HG03095 (cell line): ENCODE data around the gene S100A9.

Experiments
- ATAC-seq: cut with Tn5 transposase; IDR thresholded peaks from one replicate; pipeline ENCODE4 v1.9.1; 2021; ENCODE audit warnings: moderate library complexity; ENCODE audit not compliant: unreplicated experiment

Gene S100A9

DNA sequence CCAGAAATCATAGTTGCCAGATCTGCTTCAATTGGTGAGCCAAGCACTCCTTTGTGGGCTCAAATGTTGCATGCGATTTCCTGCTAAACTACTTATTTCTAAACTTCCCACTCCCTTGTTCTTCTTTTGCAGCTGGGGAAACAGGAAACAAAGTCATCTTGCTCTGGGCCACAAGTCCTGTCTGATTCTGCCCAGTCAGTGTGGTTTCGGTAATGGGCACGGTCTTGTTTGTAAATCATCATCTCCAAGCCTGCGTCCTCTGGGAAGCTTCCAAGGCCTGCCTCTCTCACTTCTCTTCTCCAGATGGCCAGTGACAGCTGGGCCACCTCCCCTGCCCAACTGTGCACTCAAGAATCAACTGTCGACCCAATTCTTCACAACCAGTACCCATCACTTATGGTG, 28.8 kb downstream of the S100A9 start:
- ATAC-seq: no peak

DNA sequence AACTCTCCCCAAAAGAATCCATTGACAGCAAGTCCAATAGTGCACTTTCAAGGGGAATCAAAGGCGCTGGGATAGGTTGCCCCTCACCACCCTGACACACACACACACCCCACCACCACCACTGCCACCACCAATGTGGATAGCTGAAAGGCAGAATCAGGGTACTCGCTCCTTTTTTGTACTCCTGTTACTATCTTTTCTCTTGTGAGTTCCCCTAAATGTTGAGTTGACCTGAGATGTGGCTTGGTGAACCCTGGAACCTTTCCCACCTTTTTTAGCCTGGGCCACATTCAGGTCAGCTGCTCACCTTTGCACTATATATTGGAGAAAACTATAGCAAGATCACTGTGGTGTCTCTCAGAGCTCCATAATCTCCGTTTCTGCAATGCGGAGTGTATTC, 29.3 kb downstream of the S100A9 start:
- ATAC-seq: no peak

DNA sequence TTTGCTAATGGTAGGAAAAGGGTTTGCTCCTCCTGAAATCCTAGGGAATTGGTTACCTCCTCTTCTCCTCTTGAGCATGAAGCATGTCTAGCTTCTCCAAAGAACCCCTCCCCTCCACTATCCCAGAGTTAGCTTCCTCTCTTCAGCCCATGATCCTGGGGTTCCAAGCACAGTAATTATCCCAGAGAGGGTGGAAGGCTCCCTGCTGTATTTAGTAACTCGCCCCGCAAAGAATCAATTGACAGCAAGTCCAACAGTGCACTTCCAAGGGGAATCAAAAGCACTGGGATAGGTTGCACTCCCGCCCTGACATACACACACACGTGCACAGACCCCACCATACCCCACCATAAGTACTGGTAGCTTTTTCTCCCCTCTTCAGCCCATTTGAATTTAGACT, 30.1 kb downstream of the S100A9 start:
- no peak for ATAC-seq

DNA sequence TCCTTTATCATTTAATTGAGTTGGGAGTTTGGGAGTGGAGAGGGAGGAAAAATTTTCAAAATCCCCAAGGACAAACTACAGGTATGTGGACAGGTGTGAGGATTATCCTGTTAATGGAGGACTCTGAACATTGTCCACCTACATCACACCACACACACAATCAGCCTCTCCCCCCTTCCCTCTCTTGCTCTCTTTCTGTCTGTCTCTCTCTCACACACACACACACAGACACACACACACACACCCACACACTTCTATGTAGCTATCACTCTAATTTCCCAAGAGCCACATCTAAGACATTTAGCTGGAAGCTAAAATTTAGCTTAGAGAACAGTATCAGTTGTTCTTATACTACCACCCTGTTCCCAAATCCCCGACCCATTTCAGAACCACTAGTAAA, 31.7 kb downstream of the S100A9 start:
- no peak for ATAC-seq

DNA sequence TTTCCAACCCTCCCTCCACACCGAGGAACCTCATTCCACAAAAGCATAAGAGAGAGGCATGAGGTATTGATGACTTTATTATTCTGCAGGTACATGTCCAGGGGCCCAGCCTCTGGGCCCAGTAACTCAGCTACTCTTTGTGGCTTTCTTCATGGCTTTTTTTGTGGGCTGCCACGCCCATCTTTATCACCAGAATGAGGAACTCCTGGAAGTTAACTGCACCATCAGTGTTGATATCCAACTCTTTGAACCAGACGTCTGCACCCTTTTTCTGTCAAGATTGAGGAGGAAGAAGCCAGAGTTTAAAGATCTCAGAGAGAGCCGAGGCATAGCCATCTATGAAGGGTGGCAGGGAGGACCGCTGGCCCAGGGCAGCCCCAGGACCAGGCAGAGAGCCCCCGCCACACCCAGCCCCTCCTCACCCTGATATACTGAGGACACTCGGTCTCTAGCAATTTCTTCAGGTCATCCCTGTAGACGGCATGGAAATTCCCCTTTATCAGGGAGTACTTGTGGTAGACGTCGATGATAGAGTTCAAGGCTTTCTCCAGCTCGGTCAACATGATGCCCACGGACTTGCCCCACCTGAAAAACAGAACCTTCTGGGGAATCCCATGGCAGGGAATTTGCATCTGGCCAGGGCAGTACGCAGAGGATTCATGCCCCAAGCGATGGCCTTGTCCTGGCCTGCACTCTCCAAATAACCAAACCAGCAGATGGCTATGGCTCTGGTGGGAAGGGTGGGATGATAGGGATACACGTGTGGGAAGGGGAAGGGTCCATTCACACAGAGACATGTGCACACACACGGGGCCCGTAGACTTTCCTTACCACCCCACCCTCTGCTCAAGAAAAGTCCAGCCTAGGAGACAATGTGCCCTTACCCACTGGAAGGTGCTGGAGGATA, 32.6 kb downstream of the S100A9 start:
- no peak for ATAC-seq

- no peak for ATAC-seq
These were observed 33.5 kb downstream of the S100A9 start, which contains the start of gene S100A8 for GRCh38 chr1:153390938-153391710. Gene S100A8 (minus strand): TSS chr1:153391073. CDS start chr1:153390535, 538 bp downstream.

DNA sequence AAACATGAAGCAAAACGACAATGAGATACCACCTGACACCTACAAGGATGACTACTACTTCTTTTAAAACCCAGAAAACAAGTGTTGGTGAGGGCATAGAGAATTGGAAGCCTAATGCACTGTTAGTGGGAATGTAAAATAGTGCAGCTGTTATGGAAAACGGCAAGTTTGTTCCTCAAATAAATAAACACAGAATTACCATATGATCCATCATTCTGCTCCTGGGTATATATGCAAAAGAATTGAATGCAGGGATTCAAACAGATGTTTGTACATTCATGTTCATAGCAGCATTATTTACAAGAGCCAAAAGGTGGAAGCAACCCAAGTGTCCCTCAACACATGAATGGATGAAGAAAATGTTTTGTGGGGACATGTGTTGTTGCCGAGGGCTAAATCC, 34.6 kb downstream of the S100A9 start:
- no peak for ATAC-seq

DNA sequence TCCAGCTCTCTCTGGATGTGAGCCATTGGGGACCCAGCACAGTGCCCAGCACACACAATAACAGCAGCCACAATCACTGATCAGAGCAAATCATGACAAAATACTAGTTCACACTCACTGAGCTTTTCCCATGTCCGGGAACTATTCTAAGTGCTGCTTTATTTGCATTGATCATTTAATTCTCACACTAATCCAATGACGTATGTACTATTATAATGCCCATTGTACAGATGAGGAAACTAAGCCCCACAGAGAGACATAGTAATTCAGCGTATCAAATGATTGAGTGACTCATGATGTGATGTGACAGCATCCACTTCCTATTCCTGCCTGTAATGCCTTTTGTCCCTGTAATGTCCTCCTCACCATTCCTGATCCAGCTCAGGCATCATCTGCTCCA, 35.2 kb downstream of the S100A9 start:
- ATAC-seq: no peak

DNA sequence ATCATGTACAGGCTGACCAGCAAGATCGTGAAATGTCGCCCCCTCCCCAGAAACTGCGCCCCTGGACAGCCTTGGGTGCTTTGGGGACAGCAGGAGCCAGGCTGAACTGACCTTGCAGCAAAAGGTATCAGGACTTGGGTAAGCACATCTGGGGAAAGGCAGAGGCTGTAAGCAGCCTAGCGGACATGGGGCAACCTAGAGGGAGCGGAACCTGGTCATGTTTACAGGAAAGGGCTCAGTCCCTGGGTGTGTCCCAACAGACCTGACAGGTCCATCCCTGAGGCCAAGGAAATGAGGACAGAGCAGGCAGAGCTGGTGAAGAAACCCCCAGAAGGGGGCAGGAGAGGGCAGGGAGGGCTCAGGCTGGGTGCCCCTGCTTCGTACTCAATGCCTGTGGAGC, 36.3 kb downstream of the S100A9 start:
- no peak for ATAC-seq

- ATAC-seq: no peak
These were observed 36.7 kb downstream of the S100A9 start for GRCh38 chr1:153394391-153394790.

- ATAC-seq: no peak
These were observed 37.6 kb downstream of the S100A9 start for GRCh38 chr1:153395136-153395685.

DNA sequence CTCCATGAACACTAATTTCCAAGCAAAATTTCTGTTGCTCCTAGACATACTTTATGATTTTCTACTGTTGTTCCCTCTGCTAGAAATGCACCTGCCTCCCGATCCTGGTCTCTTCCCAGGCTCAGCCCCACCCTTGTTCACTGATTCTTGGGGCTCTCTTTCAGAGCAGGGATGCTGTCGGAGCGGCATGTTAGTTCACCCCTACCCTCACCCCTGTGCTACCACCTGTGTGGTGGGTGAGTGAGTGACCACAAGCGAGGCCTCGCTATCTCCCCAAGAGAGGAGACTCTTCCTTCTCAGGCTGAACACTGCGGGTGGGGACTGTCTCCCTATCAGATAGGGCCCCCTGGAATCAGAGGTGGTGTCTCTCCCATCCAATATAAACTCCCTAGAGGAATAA, 38.1 kb downstream of the S100A9 start:
- no peak for ATAC-seq

- no peak for ATAC-seq
These were observed 38.8 kb downstream of the S100A9 start for GRCh38 chr1:153396461-153396860.

- no peak for ATAC-seq
These were observed 39.6 kb downstream of the S100A9 start for GRCh38 chr1:153397051-153397923.

- ATAC-seq: no peak
These were observed 40.4 kb downstream of the S100A9 start for GRCh38 chr1:153397924-153398651.

DNA sequence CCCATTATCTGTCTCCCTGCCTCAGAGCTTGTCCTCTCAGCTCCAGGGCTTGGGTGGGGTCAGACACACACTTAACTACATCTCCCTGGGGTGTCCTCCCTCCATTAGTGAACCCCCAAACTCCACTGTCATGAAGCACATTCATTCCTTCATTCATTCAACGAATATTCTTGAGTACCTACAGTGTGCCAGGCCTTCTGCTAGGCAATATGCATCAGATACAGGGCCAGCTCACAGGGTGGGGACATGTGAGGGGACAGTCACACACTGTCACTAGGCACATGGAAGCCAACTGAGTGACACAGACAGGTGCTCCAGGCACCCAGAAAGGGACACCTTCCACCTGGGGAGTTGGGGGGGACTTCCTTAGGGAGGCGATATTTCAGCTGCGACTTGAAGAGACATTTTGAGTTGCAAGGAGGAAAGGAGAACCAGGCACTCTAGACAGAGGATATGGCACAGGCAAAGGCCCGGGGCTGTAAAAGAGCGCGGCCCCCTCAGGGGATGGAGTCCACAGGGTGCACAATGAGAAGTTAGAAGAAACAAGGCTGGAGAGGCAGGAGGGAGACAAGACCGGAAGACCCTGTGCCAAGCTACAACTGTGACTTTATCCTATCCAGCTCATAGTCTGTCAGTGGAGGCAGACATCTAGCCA, 41.9 kb downstream of the S100A9 start:
- no peak for ATAC-seq

GRCh38 chr1:153400244-153400643, 42.6 kb downstream of the S100A9 start:
- no peak for ATAC-seq

DNA sequence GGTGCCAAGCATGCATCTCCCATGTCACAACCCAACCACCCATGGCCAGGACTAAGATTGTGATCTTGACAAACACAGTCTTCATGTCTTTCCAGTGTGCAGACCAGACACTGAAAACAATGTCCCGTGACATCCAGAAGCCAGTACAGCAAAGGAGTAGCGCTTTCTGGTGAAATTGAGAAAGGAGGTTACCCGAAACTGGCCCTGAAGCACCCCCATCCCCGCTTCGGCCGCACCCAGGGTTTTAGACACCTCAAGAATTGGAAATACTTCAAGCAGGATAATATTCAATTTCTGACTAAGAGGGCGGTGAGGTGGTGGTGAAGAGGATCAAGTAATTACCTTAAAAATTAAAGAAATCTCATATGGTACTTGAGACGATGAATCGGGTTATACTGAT, 43.8 kb downstream of the S100A9 start:
- no peak for ATAC-seq

DNA sequence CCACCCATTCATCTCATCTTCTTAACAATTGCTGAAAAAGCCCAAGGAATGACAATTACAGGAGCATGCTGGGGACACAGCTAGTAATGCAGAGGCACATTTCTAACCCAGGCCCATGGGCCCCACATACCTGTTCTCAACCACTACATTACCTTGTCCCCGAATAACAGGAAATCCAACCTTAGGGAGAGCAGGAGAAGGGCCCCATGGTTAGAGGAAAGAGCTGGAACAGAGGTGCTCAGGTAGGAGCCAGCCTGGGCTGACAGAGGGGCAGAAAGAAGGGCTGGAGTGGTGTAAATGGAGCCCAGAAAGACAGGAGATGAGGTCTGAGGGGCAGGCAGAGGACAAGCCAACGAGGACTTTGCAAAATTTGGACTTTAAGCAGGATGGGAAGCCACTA, 44.6 kb downstream of the S100A9 start:
- ATAC-seq: no peak
